Measurements from ENCODE around the gene AKAP4.

Gene AKAP4

GRCh38 chrX:50200907-50201306, at the start of gene AKAP4:
Gene AKAP4 (minus strand): TSS chrX:50201007. CDS start chrX:50200889, 118 bp downstream.
- no peak for DNase-seq

- no peak for DNase-seq
Observed at GRCh38 chrX:50211510-50211909, 10.7 kb upstream of the AKAP4 start.

- DNase-seq, result no peak
Observed at GRCh38 chrX:50206753-50207152, 5.9 kb upstream of the AKAP4 start.

GRCh38 chrX:50204364-50204899, 3.6 kb upstream of the AKAP4 start, which contains the start of gene CCNB3:
Gene CCNB3 (plus strand): TSS chrX:50204765. CDS start chrX:50285164, 80,399 bp downstream.
- DNase-seq, result peak in 1 of 2 experiments; percentile 70

DNA sequence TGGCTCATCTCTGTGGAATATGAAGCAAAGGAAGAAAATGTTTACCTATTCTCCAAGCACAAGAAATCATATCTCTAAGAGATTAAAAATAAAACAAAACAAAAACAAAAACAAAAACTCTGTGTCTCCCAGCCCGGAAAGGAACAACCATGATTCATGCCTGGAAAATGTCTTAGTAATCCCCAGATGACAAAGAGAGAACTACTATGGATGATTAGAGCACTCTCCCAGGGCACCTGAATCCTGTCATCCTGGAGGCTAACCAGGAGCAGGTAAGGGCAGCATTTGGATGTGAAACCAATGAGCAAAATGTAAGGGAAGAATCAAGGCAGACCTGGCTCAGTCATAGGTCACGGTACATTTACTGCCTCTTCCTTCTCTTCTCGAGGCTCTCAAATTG, 1.7 kb upstream of the AKAP4 start:
- peak in 1 of 2 experiments; percentile 35 for DNase-seq

DNA sequence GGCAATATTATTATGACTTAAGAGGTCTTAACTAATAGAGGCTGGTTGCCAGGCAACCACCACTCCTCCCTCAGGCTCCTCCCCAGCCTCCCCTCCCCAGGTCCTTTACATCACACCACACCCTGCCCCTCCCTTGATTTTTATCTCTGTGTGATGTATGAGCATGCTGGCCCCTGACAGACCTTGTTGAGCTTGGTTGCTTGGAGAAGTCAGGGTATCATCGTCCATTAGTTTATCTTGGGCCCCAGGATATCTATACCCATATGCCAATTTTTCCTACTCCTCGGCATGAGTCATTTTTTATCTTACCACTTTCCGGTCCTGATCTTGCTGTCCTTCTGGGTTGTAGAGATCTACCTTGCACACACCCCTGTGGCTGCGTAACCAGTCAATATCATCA, 2.5 kb downstream of the AKAP4 start:
- no peak for DNase-seq

DNA sequence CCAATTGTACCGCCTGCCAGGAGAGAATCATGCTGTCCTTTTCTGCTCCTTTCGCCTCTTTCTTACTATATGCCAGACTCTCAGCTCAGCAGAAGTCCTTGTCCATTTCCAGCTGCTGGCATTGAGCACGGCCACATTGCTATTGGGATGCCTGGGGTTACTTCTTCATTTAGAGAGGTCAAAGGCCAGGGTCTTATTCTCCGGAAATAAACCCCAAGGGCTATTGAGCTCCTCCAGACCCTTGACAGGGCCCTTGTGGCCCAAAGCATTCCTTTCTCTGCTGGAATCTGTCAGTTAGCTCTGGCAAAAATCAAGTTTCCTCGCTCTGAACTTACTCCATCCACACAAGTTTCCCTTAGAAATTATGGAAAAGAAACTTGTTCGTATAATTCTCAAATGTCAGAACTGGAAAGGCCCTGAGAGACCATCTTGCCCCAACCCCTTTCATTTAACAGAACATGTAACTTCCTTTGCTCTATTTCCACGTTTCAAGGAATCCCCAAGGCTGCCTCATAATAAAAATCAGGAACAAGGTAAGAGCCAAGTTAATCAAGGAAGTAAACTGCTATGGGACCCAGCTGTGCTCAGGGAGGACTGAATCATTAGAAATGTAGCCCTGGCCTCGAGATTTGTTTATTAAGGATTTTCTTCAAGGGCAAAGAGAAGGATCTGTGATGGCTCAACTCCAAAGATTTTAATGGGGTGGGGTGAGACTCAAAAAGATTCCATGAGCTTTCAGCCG, 11.8 kb downstream of the AKAP4 start:
- DNase-seq, result no peak

GRCh38 chrX:50183891-50184290, 16.9 kb downstream of the AKAP4 start:
- DNase-seq, result no peak

GRCh38 chrX:50180073-50180940, 20.5 kb downstream of the AKAP4 start:
- DNase-seq, result no peak

DNA sequence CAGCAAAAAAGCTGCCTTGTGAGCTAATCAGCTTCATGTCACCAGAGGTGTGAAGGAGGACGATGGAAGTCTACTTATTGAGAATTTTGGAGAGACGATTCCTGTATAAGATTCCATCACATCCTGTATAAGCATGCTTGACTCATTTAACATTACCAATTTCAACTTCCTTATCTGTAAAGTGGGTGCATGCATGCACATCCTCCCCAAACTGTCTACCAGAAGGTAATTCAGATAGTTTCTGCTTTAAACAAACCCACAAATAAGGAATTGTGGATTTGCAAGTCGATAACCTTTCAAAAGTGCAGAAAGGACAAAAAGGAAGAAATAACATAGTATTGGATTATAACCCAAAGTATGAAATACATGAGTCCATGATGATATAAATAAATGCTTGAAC, 31.1 kb downstream of the AKAP4 start:
- DNase-seq, result no peak

GRCh38 chrX:50168241-50168687, 32.5 kb downstream of the AKAP4 start:
- DNase-seq, result no peak

DNA sequence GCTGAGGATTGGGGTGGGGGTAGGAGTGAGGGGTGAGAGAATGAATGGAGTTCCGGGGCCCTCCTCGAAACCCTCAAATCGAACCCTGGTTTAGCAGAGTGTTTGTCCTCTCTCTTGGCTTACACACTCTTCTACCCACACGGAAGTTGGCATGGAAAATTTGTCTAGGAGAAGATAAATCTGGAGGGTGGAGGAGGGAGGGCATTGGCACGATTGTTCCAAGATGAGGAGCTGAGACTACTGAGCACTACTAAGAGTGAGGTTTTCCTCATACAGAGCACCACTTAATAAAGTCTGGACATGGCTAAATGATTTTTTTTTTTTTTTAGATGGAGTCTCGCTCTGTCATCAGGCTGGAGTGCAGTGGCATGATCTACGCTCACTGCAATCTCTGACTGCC, 33.4 kb downstream of the AKAP4 start:
- no peak for DNase-seq

GRCh38 chrX:50165727-50166126, 35.1 kb downstream of the AKAP4 start:
- no peak for DNase-seq

DNA sequence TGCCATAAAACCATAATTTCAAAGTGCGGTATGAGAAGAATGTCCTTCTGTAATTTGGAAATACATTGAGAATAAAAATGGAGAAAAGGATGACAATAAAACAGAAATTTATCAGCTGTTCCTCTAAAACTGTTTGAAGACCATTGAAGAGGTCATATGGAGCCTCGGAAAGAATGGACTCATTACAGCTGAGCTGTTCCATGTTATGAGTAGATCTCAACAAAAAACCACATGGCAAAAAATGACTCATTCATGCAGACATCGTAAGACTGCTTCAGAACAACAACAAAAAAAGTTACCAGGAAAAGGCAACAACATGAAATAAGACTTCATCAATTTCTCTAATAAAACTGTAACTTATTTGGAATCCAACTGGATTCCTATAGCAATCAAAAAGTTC, 39.7 kb downstream of the AKAP4 start:
- no peak for DNase-seq

- DNase-seq, result no peak
Observed at GRCh38 chrX:50158593-50158992, 42.2 kb downstream of the AKAP4 start.

DNA sequence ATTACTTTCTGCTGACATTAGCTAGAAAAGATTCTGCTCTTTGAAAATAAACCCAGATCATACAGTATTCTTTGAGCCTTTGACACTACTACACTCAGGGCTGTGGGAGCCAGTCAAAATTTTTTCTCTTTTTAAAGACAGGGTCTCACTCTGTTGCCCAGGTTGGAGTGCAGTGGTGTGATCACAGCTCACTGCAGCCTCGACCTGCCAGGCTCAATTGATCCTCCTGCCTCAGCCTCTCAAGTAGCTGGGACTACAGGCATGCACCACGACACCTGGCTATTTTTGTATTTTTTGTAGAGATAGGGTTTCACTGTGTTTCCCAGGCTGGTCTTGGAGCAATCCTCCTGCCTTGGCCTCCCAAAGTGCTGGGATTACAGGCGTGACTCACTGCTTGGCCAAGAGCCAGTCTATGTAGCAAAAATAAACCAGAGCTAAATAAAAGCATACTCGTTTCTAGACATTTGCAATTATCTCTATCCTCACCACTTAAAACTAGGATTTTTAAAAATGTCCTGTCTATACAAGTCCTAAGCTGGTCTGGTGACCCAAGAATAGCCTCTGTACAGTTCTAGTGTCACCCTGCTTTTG, 43.2 kb downstream of the AKAP4 start:
- no peak for DNase-seq

DNA sequence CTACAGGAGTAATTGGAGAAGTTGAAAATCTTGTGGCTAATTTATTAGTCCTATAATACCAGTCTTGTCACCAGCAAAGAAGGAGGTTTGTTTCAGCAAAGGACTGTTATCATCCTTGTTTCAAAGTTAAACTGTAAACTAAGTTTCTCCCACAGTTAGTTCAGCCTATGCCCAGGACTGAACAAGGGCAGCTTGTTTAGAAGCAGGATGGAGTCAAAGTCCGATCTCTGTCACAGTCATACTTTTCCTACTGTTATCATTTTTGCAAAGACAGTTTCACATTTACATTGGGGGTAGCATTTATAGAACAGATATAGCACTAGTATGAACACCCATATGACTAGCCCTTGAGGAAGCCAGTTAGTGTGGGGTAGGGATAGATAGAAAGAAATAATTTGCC, 46.4 kb downstream of the AKAP4 start:
- DNase-seq, result no peak

GRCh38 chrX:50152456-50152855, 48.4 kb downstream of the AKAP4 start:
- DNase-seq, result no peak

DNA sequence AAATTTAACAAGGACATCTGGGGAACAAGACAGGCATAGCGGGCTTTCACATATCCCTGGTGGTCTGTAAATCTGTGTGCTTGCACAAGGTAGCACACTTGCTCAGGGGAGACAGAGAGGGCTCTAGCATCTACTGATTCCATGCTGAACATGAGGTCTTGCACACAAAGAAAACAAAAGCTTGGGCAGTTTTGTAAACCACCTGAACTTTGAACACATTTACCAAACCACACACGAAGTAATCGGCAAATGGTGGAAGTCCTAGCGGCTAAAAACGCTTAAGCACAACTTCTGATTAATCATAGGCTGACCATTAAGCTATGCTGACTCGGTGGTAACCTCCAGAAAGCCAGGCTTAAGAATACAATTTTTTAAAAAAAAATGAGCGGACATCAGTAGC, 52.8 kb downstream of the AKAP4 start:
- no peak for DNase-seq
